Endometrium (tissue), 2 donors: Measurements from ENCODE around the gene ALOX12B.
"Not testable (repeated sequence)": the region's sequence is repeated elsewhere in the genome, so short reads cannot be mapped to it uniquely, and the experiment has no call there.

Experiments
- FAIRE-seq: peaks from 2 replicates; lab custom pipeline; 2012; peaks lifted over from hg19 to GRCh38; lab: Jason Lieb, UNC
- donor health status: control.
- donor health status: control.

Gene ALOX12B

GRCh38 chr17:8063761-8064534, 23.6 kb downstream of the ALOX12B start:
- FAIRE-seq: no peak

DNA sequence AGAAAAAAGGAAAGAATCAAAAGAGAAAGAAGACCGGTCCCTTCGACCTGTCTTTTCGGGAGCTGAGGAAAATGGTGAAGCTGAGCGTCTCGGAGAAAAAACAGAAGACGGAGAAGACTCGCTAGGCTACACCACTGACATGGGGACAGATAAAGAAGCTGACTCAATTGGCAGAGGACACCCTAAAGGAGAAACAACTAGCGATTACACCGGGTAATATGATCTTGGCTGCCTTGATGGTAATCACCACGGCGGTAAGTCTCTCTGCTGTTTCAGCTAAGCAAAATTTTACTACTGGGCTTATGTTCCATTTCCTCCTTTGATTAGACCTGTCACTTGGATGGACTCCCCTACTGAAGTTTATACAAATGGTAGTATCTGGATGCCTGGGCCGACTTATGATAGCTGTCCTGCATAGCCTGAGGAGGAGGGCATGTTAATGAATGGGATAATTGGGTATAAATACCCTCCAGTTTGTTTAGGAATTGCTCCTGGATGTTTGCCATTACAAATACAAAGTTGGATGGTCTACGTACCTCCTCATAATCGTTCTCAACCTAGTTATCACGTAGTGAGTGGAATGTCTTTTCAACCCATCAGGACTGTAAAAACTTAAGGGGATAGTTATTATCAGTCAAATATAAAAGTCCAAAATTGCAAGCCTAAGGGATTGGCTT, 24.6 kb downstream of the ALOX12B start:
- FAIRE-seq: no peak

DNA sequence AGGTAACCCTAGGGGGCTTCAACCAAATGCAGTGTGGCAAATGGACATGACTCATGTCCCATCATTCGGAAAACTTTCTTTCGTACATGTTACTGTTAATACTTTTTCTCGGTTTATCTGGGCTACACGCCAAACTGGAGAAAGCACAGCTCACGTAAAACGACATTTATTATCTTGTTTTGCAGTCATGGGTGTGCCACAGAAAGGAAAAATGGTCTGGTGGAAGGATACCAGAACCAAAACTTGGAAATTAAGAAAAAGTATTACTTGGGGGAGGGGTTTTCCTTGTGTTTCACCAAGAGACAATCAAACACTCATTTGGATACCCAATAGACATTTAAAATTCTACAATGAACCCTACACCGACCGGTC, 25.1 kb downstream of the ALOX12B start:
- no peak for FAIRE-seq

DNA sequence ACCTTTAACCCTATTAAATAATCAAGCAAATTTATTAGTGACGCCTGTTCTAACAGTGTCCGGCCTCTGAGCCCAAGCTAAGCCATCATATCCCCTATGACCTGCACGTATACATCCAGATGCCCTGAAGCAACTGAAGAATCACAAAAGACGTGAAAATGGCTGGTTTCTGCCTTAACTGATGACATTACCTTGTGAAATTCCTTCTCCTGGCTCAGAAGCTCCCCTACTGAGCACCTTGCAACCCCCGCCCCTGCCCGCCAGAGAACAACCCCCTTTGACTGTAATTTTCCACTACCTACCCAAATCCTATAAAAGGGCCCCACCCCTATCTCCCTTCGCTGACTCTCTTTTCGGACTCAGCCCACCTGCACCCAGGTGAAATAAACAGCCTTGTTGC, 25.7 kb downstream of the ALOX12B start:
- FAIRE-seq: not testable (repeated sequence)

GRCh38 chr17:8060274-8060673, 27.2 kb downstream of the ALOX12B start:
- peak; percentile 86 for FAIRE-seq

DNA sequence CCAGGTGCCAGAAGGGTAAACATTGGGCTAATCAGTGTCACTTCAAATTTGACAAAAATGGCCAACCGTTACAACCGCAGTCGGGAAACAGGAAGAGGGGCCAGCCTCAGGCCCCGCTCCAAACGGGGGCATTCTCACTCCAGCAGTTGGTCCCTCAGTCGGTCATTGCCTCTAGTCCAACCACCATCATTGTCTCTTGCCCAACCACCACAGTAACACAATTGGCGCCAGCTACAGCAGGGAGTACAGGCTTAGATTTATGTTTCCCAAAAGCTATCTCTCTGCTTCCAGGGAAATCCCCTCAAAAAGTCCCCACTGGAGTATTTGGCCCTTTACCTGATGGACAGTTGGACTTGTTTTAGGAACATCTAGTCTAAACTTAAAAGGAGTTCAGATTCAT, 28.4 kb downstream of the ALOX12B start:
- FAIRE-seq: no peak

- FAIRE-seq: peak; percentile 31
These were observed 29.8 kb downstream of the ALOX12B start for GRCh38 chr17:8057691-8058114.

DNA sequence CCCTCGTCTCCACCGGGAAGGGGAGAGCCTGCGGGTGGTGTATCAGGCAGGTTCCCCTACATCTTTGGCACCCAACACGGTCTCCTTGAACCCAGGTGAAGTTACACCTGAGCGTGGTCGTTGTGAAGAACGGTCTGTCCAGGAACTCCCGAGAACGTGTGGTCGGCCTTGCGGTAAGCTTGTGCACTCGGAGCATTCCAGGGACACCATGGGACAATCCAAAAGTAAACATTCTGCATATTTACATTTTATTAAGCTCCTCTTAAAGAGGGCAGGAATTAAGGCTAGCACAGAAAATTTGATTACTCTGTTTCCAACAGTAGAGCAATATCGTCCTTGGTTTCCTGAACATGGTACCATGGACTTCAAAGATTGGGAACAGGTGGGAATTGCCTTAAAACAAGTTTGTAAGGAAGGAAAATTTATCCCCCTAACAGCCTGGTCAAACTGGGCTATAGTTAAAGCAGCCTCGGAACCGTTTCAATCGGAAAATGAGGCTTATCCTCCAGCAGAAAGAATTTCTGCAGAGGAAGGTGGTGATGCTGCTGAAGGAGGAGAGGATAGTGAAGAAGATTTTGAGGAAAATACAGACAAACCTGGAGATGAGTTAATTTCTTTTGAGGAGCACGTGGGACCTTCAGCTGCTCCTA, 30.4 kb downstream of the ALOX12B start:
- no peak for FAIRE-seq

- no peak for FAIRE-seq
These were observed 31.1 kb downstream of the ALOX12B start for GRCh38 chr17:8056232-8056975.

GRCh38 chr17:8055851-8056231, 31.7 kb downstream of the ALOX12B start:
- FAIRE-seq: no peak

DNA sequence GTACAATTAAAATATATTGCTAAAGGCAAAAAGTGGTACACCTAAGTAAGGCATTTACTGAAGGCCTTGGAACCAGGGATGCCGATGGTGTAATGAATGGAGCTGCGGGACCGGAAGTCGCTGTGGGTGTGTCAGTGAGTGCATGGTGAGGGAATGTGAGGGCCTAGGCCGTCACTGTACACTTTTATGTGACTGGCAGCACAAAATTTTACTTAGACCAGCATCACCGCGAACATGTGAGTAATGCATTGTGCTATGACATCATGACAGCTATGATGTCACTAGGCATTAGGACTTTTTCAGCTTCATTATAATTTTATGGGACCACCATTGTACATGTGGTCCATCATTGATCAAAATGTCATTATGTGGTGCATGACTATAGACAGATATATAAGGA, 33.9 kb downstream of the ALOX12B start:
- FAIRE-seq: no peak

DNA sequence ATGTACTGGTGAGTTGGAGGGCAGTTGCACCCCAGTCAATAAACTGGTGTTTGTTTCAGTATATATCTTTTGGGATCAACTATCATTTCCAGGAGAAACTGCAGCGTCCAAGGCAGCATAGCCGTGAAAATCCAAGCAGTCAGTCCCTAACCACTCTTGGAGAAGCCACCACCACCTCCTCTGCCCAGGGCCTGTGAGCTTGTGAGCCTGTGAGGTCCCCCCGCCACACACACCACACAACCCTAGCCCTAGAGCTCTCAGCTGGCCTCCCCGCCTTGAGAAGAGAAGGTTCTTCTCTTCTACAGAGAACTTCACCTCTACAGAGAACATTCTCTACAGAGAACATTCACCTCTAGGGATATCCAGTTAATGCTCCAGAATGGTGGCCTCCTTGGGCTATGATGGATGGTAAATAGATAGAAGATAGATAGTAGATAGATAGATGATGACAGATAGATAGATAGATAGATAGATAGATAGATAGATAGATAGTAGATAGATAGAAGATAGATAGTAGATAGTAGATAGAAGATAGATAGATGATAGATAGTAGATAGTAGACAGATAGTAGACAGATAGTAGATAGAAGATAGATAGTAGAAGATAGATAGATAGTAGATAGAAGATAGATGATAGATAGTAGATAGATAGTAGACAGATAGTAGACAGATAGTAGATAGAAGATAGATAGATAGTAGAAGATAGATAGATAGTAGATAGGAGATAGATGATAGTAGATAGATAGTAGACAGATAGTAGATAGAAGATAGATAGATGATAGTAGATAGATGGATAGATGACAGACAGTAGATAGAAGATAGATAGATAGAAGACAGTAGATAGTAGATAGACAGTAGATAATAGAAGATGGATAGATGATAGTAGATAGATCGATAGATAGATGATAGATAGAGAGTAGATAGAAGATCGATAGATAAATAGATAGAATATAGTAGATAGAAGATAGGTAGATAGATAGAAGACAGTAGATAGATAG, 35.0 kb downstream of the ALOX12B start:
- FAIRE-seq: no peak

GRCh38 chr17:8051831-8052230, 35.7 kb downstream of the ALOX12B start:
- no peak for FAIRE-seq

DNA sequence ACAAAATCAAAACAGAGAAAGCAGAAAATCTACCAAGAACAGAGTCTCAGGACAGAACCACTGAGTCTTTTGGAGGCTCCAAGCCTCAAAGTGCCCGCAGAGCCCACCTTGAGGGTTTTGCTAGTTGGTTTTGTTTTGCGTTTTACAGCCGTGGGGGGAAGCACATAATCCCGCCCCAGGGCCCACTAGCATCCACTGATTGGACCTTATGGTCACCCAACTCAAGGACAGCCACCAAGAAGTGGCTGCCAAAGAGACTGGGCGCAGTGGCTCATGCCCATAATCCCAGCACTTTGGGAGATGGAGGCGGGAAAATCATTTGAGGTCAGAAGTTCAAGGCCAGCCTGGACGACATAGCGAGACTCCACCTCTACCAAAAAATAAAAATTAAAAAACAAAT, 38.8 kb downstream of the ALOX12B start:
- FAIRE-seq: no peak

DNA sequence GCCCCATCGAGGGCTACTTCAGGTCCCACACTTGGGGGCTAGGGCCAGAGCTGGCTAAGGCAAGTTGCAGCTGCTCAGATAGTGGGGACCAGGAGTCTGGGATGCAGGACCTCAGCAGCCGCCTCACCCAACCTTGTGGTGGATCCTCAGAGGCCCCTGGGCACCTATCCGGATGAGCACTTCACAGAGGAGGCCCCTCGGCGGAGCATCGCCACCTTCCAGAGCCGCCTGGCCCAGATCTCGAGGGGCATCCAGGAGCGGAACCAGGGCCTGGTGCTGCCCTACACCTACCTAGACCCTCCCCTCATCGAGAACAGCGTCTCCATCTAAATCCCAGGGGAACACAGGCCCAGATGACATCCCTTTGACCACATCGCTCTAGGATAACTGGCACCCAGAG, 39.3 kb downstream of the ALOX12B start:
- no peak for FAIRE-seq

GRCh38 chr17:8047769-8048110, 39.8 kb downstream of the ALOX12B start:
- FAIRE-seq: no peak

- no peak for FAIRE-seq
These were observed 40.4 kb downstream of the ALOX12B start for GRCh38 chr17:8046929-8047768.

GRCh38 chr17:8046306-8046928, 41.1 kb downstream of the ALOX12B start:
- FAIRE-seq: no peak

DNA sequence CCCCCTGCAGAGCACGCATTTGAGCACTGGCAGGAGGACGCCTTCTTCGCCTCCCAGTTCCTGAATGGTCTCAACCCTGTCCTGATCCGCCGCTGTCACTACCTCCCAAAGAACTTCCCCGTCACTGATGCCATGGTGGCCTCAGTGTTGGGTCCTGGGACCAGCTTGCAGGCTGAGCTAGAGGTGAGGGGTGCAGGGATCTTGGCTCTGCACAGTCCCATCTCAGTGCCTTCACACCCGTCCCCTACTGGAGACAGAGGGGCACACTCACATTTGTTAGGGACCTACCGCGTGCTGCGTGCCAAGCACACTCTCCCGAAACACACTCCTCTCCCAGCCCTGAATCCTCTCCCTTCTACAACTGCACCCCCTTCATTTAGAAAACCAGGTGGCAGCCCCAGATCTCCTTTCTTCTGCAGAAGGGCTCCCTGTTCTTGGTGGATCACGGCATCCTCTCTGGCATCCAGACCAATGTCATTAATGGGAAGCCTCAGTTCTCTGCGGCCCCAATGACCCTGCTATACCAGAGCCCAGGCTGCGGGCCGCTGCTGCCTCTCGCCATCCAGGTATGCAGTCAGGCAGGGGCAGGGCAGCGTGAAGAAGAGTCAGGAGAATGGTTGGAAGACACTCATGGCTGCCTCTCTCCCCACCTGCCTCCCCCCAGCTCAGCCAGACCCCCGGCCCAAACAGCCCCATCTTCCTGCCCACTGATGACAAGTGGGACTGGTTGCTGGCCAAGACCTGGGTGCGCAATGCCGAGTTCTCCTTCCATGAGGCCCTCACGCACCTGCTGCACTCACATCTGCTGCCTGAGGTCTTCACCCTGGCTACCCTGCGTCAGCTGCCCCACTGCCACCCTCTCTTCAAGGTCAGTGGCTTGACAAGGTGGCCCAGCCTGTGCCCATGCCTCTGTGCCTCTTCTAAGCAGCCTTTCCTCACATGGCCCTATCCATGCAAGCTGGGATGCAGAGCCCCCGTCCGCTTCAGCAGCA, 42.4 kb downstream of the ALOX12B start:
- FAIRE-seq: no peak
